D721Med (cell line): ENCODE results near the gene CCNL1.
"Not testable (repeated sequence)": the region's sequence is repeated elsewhere in the genome, so short reads cannot be mapped to it uniquely, and the experiment has no call there.

Source experiments
- DNase-seq: peaks from one replicate; pipeline ENCODE4 v3.0.0; 2011; ENCODE audit warnings: low spot score; ENCODE audit not compliant: insufficient read length
- FAIRE-seq: peaks from 2 replicates; lab custom pipeline; 2011; peaks lifted over from hg19 to GRCh38; lab: Jason Lieb, UNC
- CTCF ChIP-seq: IDR thresholded peaks from 2 replicates; pipeline ENCODE4 v1.5.1; 2012; ENCODE audit warnings: mild to moderate bottlenecking, control low read depth; ENCODE audit not compliant: insufficient read depth; ENCODE audit errors: missing control alignments

The CCNL1 gene

GRCh38 chr3:157190380-157190872, 30.5 kb upstream of the CCNL1 start:
- no peak for TF ChIP-seq CTCF
- DNase-seq: no peak
- no peak for FAIRE-seq

- TF ChIP-seq CTCF: no peak
- no peak for DNase-seq
- no peak for FAIRE-seq
Measured at GRCh38 chr3:157188391-157188790, 28.4 kb upstream of the CCNL1 start.

GRCh38 chr3:157182879-157183278, 22.9 kb upstream of the CCNL1 start:
- no peak for TF ChIP-seq CTCF
- FAIRE-seq: no peak
- no peak for DNase-seq

- DNase-seq (no peak), FAIRE-seq (no peak)
- TF ChIP-seq CTCF: no peak
Measured at GRCh38 chr3:157180262-157180661, 20.3 kb upstream of the CCNL1 start.

GRCh38 chr3:157179365-157179803, 19.4 kb upstream of the CCNL1 start:
- no peak for TF ChIP-seq CTCF
- DNase-seq (no peak), FAIRE-seq (no peak)

GRCh38 chr3:157178503-157179364, 18.8 kb upstream of the CCNL1 start:
- FAIRE-seq, DNase-seq: not testable (repeated sequence)

- DNase-seq, FAIRE-seq: not testable (repeated sequence)
Measured at GRCh38 chr3:157177801-157178453, 18.0 kb upstream of the CCNL1 start.

GRCh38 chr3:157176934-157177333, 17.0 kb upstream of the CCNL1 start:
- no peak for TF ChIP-seq CTCF
- DNase-seq (no peak), FAIRE-seq (no peak)
